Endothelial cell of umbilical vein (primary cell): Measurements from ENCODE around the gene SLC46A3. TPM values are rescaled to one million over a fixed set of nuclear protein-coding genes. Genes with fewer than 3 reads are reported as not detected.
A peak's percentile ranks its signal among the peaks of the same experiment; 100 is the strongest.

ENCODE experiments used
- BruUV-seq: library from RNA; stranded (reverse); fragments of 400-500 nt; replicated peaks from 2 replicates; lab custom pipeline; 2021; lab: Mats Ljungman, UMichigan
- CTCF ChIA-PET: fragments of 300-600, 350-600 bp; sonication (Branson Sonifier 250); formaldehyde crosslinking; loops from one replicate; lab custom pipeline; 2021; ENCODE audit warnings: antibody characterized with exemption, inconsistent platforms; lab: Charles Lee
- POLR2A ChIA-PET: fragments of 300-600, 350-600 bp; sonication (Branson Sonifier 250); formaldehyde crosslinking; loops from one replicate; lab custom pipeline; 2021; ENCODE audit warnings: antibody characterized with exemption, inconsistent platforms; lab: Charles Lee
- DNase-seq: peaks from one replicate; pipeline ENCODE4 v3.0.0-alpha.2; 2011; ENCODE audit warnings: low read depth, low spot score
- FAIRE-seq: peaks from 2 replicates; lab custom pipeline; 2011; peaks lifted over from hg19 to GRCh38; lab: Jason Lieb, UNC
- H2AFZ ChIP-seq: 2 replicates; pipeline ENCODE4 v1.6.0; 2012; ENCODE audit warnings: low read depth, low read length, control low read depth, inconsistent platforms
- H3K27ac ChIP-seq: 2 replicates; pipeline ENCODE4 v1.5.1; 2011; ENCODE audit warnings: low read depth, mild to moderate bottlenecking, control low read depth, low read length, moderate library complexity; ENCODE audit not compliant: insufficient read depth
- H3K27me3 ChIP-seq, 2 experiments: 2 replicates each; pipeline versions ENCODE4 v1.6.0 to v1.6.1; 2011; ENCODE audit warnings: low read length in 2 of 2, mixed read lengths in 1 of 2; ENCODE audit not compliant: control insufficient read depth in 2 of 2, insufficient read depth in 2 of 2
- H3K36me3 ChIP-seq, 2 experiments: 2 replicates in 1 of 2; 3 replicates in 1 of 2; pipeline ENCODE4 v1.5.1; 2011; ENCODE audit warnings: low read length in 2 of 2, mild to moderate bottlenecking in 1 of 2, moderate library complexity in 1 of 2; ENCODE audit not compliant: control insufficient read depth in 2 of 2, insufficient read depth in 2 of 2; ENCODE audit errors: extremely low read depth in 1 of 2
- H3K4me1 ChIP-seq: 3 replicates; pipeline ENCODE4 v1.5.1; 2011; ENCODE audit warnings: mild to moderate bottlenecking, low read length; ENCODE audit not compliant: control insufficient read depth, insufficient read depth; ENCODE audit errors: extremely low read depth
- H3K4me2 ChIP-seq: 2 replicates; pipeline ENCODE4 v1.6.1; 2011; ENCODE audit warnings: low read length, control low read depth, mixed read lengths; ENCODE audit not compliant: insufficient read depth
- H3K4me3 ChIP-seq, 3 experiments: fragments of 200-600 bp in 1 of 3; sonication (generic), shearing (Covaris generic) in 1 of 3; replicated peaks in 1 of 3; 2 replicates each; pipeline ENCODE4 v1.5.1; 2011 to 2016; ENCODE audit warnings: control low read depth in 3 of 3, low read length in 3 of 3, mild to moderate bottlenecking in 2 of 3, inconsistent platforms in 1 of 3, low read depth in 1 of 3, moderate library complexity in 1 of 3; ENCODE audit not compliant: insufficient read depth in 1 of 3
- H3K79me2 ChIP-seq: 2 replicates; pipeline ENCODE4 v1.6.0; 2012; ENCODE audit warnings: low read length, inconsistent platforms; ENCODE audit not compliant: control insufficient read depth, insufficient read depth
- H3K9ac ChIP-seq: replicated peaks from 2 replicates; pipeline ENCODE3; 2011; ENCODE audit warnings: low read length, control low read depth; ENCODE audit not compliant: insufficient read depth; ENCODE audit errors: extremely low read depth
- H3K9me1 ChIP-seq: replicated peaks from 3 replicates; pipeline ENCODE4 v1.6.0; 2011; ENCODE audit warnings: mild to moderate bottlenecking, low read length; ENCODE audit not compliant: control insufficient read depth, insufficient read depth; ENCODE audit errors: extremely low read depth
- H3K9me3 ChIP-seq: replicated peaks from 2 replicates; pipeline ENCODE4 v1.5.1; 2012; ENCODE audit warnings: low read length, inconsistent platforms; ENCODE audit not compliant: control insufficient read depth, insufficient read depth
- H4K20me1 ChIP-seq: replicated peaks from 2 replicates; pipeline ENCODE3; 2011; ENCODE audit warnings: mild to moderate bottlenecking, low read length; ENCODE audit not compliant: control insufficient read depth, insufficient read depth; ENCODE audit errors: extremely low read depth
- EZH2 ChIP-seq: IDR thresholded peaks from 2 replicates; pipeline ENCODE4 v1.6.1; 2012; ENCODE audit warnings: borderline replicate concordance, low read depth, mild to moderate bottlenecking, moderate library complexity, low read length, inconsistent platforms; ENCODE audit not compliant: severe bottlenecking
- FOS ChIP-seq: IDR thresholded peaks from 2 replicates; pipeline ENCODE4 v1.6.1; 2011; ENCODE audit warnings: mild to moderate bottlenecking, low read length, moderate library complexity, borderline replicate concordance; ENCODE audit not compliant: insufficient read depth
- GATA2 ChIP-seq: IDR thresholded peaks from 2 replicates; pipeline ENCODE4 v1.7.0; 2011; ENCODE audit warnings: low read depth, mild to moderate bottlenecking, moderate library complexity, mixed read lengths, low read length; ENCODE audit not compliant: insufficient read length, insufficient read depth
- JUN ChIP-seq: IDR thresholded peaks from 2 replicates; pipeline ENCODE4 v1.6.1; 2011; ENCODE audit warnings: borderline replicate concordance, low read depth; ENCODE audit not compliant: insufficient read length, insufficient read depth
- MYC ChIP-seq: IDR thresholded peaks from one replicate; pipeline ENCODE4 v1.6.1; 2011; ENCODE audit warnings: mild to moderate bottlenecking, low read depth, low read length
- POLR2A ChIP-seq: IDR thresholded peaks from 2 replicates; pipeline ENCODE4 v1.6.1; 2012; ENCODE audit warnings: low read depth, mild to moderate bottlenecking, control low read depth, low read length
- POLR2AphosphoS5 ChIP-seq: IDR thresholded peaks from 2 replicates; pipeline ENCODE4 v1.6.1; 2012; ENCODE audit warnings: low read depth, mild to moderate bottlenecking, control low read depth, low read length, moderate library complexity; ENCODE audit not compliant: insufficient read depth
- dilution Hi-C: fragments of 300-500 bp; cut with MboI; formaldehyde crosslinking; loops from one replicate; pipeline ENCODE4 v1.15.0; 2019; ENCODE audit warnings: low sequenced_read_pairs; ENCODE audit not compliant: extremely low pct_ligation_motif_present
- intact Hi-C: fragments of 100-400 bp; cut with micrococcal nuclease; formaldehyde crosslinking; loops from one replicate; pipeline ENCODE4 v1.10.0; 2022
- polyA plus RNA-seq, 4 experiments: library from polyadenylated mRNA; depleted of rRNA in 3 of 4; stranded (reverse) in 3 of 4; unstranded in 1 of 4; fragments of >200 nt; gene quantifications; 2 replicates each; pipeline versions ENCODE4 v1.2.1 to v1.2.3, GENCODE V29; 2011 to 2012; ENCODE audit warnings: missing spikeins in 1 of 4
- total RNA-seq: library from RNA; stranded (reverse); gene quantifications from 2 replicates; pipeline ENCODE4 v1.2.3, GENCODE V29; 2021
- TF ChIP-seq, protein P1 (sequence below): IDR thresholded peaks from 2 replicates; pipeline ENCODE4 v1.6.1; 2011; ENCODE audit not compliant: insufficient read depth, insufficient read length
- TF ChIP-seq, protein P2 (sequence below), 2 donors: IDR thresholded peaks; 1 replicate in 1 of 2; 2 replicates in 1 of 2; pipeline ENCODE4 v1.5.1; 2011; ENCODE audit warnings: low read length in 2 of 2, mild to moderate bottlenecking in 2 of 2, moderate library complexity in 2 of 2, control low read depth in 1 of 2, inconsistent platforms in 1 of 2, low read depth in 1 of 2; ENCODE audit not compliant: insufficient read depth in 1 of 2; ENCODE audit errors: extremely low read depth in 1 of 2

The SLC46A3 gene
- total and polyA plus RNA-seq, 2 donors (not counting 3 experiments of a cell fraction or from before 2014, with no cell fraction given) = 2.0 to 2.1 TPM

DNA sequence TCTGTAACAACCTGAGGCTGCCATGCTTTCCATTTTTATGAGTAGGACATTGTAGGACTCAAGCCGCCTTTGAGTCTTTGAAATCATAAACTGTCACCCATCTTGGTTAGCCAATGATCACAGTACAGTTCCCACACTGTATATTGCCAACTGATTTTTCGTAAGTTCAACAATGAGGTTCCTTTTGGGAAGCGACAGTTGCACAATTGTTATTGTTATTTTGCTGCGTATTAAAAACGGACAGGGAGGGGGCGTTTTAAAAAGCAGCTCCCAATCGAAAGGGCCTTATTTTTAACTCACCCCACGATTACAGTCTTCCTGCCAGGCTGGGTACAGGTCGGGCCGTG lies 601 bp downstream of the SLC46A3 start:
- ChIA-PET CTCF (interaction anchor here (0.6 to 3.9 kb wide), 10 partner anchors 9 to 102 kb away, joined by 3 to 28 read pairs (median 3); partner anchors contain the start of gene MTUS2), POLR2A (no interaction called here)
- TF ChIP-seq, protein P1, sequence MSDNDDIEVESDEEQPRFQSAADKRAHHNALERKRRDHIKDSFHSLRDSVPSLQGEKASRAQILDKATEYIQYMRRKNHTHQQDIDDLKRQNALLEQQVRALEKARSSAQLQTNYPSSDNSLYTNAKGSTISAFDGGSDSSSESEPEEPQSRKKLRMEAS = no peak
- TF ChIP-seq EZH2 = no peak
- TF ChIP-seq, protein P2, sequence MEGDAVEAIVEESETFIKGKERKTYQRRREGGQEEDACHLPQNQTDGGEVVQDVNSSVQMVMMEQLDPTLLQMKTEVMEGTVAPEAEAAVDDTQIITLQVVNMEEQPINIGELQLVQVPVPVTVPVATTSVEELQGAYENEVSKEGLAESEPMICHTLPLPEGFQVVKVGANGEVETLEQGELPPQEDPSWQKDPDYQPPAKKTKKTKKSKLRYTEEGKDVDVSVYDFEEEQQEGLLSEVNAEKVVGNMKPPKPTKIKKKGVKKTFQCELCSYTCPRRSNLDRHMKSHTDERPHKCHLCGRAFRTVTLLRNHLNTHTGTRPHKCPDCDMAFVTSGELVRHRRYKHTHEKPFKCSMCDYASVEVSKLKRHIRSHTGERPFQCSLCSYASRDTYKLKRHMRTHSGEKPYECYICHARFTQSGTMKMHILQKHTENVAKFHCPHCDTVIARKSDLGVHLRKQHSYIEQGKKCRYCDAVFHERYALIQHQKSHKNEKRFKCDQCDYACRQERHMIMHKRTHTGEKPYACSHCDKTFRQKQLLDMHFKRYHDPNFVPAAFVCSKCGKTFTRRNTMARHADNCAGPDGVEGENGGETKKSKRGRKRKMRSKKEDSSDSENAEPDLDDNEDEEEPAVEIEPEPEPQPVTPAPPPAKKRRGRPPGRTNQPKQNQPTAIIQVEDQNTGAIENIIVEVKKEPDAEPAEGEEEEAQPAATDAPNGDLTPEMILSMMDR (IDR thresholded peaks at IDR 0.05; ENCODE audit: extremely low read depth in 1 of 2, insufficient read depth in 1 of 2, low read depth in 1 of 2, low read length in 2 of 2) = no peak
- no peak for TF ChIP-seq POLR2A
- TF ChIP-seq MYC = no peak
- TF ChIP-seq POLR2AphosphoS5 = no peak
- TF ChIP-seq JUN = no peak
- no peak for TF ChIP-seq FOS
- no peak for TF ChIP-seq GATA2
- dilution Hi-C loops = no loop called here
- Histone ChIP-seq H3K9me3 (no peaks in the 10 kb centered on the region), H3K4me3 (peak overlapping the region; percentile 43 to 48 (median 44)), H3K79me2 (no peaks in the 10 kb centered on the region), H3K27me3 (no peaks in the 10 kb centered on the region), H3K4me2 (peak overlapping the region; percentile 80), H3K4me1 (peaks cover 30% of the 10 kb centered on the region), H2AFZ (peak overlapping the region; percentile 58), H3K36me3 (no peaks in the 10 kb centered on the region), H4K20me1 (no peaks in the 10 kb centered on the region), H3K9me1 (no peaks in the 10 kb centered on the region), H3K9ac (peak overlapping the region; percentile 47), H3K27ac (peak overlapping the region; percentile 6)
- FAIRE-seq = no peak
- DNase-seq = peak; percentile 55
- no TSS peak for BruUV-seq
- intact Hi-C loops = loop anchor here (1.0 to 5.0 kb wide), 2 partner anchors 226 to 361 kb away; no protein-coding TSS in a partner anchor
